NOMO-1 treated with dmso at 0.1 percent for 144 hours (cell line): Measurements from ENCODE around the gene ECEL1.

Experiments
- DNase-seq: peaks from one replicate; lab custom pipeline; 2025; ENCODE audit not compliant: unreplicated experiment; lab: John Stamatoyannopoulos, UW

ECEL1 gene

DNA sequence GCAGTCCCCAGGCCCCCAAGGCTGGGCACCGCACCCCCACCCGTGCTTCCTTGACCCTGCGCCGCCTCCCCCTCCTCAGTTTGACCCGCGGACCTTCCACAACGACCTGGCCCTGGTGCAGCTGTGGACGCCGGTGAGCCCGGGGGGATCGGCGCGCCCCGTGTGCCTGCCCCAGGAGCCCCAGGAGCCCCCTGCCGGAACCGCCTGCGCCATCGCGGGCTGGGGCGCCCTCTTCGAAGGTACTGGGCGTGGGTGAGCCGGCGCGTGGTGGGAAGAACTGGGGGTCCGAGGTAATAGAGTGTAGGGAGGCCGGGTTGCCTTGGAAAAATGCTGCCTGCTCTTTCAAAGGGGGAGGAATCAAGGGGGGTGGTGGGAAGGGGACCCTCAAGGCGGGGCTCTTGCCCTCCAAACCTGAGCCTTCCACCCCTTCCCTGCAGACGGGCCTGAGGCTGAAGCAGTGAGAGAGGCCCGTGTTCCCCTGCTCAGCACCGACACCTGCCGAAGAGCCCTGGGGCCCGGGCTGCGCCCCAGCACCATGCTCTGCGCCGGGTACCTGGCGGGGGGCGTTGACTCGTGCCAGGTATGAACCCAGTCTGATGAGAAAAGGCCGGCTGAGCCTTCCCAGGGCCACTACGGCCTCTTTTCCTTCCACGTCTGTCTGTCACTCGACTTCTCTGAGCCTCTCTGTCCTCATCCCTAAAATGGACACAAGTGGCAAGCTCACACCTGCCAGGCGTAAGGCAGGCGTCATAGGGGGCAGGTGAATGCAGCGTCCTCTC is 35.2 kb upstream of the ECEL1 start:
- DNase-seq = no peak

- DNase-seq = no peak
Measured at GRCh38 chr2:232521959-232522622, 34.5 kb upstream of the ECEL1 start.

GRCh38 chr2:232521098-232521497 is 33.5 kb upstream of the ECEL1 start:
- DNase-seq = no peak

DNA sequence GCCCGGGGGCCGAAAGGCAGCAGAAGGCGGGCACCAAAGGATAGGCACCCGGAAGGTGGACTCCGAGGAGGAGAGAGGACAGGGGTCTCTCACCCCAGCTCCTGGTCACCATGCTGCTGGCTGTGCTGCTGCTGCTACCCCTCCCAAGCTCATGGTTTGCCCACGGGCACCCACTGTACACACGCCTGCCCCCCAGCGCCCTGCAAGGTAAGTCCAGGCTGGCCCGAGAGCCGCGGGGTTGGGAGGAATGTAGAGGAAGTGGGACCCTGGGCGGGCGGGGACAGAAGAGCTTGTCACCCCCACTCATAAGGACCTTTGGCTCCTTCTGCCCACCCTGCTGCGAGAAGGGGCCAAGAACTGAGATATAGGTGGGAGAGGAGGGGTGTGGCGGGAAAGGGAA is 32.9 kb upstream of the ECEL1 start:
- DNase-seq = no peak

GRCh38 chr2:232519581-232520438 is 32.2 kb upstream of the ECEL1 start, which contains the start of gene PRSS56:
Gene PRSS56, plus strand, starts transcription at chr2:232520388. Its CDS starts 211 bp downstream, at chr2:232520599.
- no peak for DNase-seq

- DNase-seq = no peak
Measured at GRCh38 chr2:232518844-232519243, 31.2 kb upstream of the ECEL1 start.

GRCh38 chr2:232516551-232516950 is 28.9 kb upstream of the ECEL1 start:
- DNase-seq = no peak

- no peak for DNase-seq
Measured at GRCh38 chr2:232515639-232516038, 28.0 kb upstream of the ECEL1 start.

- DNase-seq = no peak
Measured at GRCh38 chr2:232513353-232513752, 25.7 kb upstream of the ECEL1 start.

GRCh38 chr2:232512602-232513001 is 25.0 kb upstream of the ECEL1 start:
- no peak for DNase-seq

DNA sequence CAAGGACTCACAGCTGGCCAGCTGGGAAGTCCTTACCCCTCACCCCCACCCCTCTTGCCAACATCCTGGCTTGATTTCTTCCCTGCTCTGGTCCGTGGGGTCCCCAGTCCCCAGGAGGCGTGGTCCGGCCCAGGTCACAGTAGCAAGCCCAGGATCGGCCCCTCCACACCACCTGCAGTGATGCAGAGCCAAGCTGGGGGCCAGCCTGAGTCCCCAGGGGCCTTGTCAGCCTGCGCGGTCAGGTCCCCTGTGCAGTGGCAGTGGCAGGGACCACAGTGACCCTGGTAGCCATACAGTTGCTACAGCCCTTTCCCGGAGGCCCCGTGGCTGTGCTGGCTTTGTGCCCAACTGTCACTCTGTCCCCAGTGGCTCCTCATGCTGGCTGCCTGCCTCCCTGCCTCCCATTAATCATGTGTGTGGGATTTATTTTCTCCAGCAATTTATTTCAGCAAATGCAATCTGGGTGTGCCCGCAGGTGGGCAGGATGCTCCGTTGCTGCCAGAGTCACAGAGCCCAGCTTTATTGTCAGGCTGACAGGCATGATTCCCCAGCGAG is 23.8 kb upstream of the ECEL1 start:
- no peak for DNase-seq

DNA sequence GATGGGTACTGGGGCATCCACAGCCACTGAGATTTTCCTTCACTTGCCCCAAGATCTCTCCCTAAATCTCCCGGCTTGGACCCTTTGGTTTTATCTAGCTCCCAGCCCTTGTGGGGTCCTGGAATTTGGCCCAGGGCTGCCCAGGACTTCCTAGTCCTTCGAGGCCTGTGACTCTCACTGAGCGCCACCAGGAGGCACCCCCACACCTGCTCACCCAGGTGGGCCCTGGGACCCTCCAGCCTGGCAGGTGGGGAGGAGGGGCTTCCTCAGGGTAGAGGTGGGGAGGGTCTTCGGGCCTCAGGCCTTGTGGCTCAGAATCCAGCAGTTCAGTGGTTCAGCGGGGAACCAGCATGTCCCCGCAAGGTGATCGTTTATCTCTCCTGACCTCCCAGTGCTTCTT is 20.6 kb upstream of the ECEL1 start:
- no peak for DNase-seq

GRCh38 chr2:232506709-232507108 is 19.1 kb upstream of the ECEL1 start:
- no peak for DNase-seq

DNA sequence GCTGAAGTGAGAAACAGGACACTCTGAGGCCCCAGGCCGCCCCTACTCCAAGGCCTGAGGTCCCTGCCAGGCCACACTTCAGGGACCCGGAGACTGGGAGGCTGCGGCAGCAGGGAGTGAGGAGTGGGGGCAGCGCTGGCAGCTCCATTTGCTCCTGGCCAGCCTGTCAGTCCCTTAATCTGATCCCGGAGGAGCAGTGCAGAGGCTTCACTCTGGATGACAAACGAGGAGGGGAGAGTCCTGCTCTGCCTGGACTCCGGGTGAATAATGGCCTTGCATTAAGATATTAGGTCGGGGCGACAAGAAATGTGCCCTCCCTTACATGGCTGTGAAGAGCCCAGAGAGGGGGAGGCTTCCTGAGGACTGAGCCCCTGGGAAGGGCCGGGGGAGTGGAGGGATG is 18.2 kb upstream of the ECEL1 start:
- no peak for DNase-seq

- no peak for DNase-seq
Measured at GRCh38 chr2:232504438-232504837, 16.8 kb upstream of the ECEL1 start.

GRCh38 chr2:232503809-232504323 is 16.2 kb upstream of the ECEL1 start:
- no peak for DNase-seq

- no peak for DNase-seq
Measured at GRCh38 chr2:232502911-232503808, 15.5 kb upstream of the ECEL1 start.

- no peak for DNase-seq
Measured at GRCh38 chr2:232502511-232502910, 14.9 kb upstream of the ECEL1 start.

DNA sequence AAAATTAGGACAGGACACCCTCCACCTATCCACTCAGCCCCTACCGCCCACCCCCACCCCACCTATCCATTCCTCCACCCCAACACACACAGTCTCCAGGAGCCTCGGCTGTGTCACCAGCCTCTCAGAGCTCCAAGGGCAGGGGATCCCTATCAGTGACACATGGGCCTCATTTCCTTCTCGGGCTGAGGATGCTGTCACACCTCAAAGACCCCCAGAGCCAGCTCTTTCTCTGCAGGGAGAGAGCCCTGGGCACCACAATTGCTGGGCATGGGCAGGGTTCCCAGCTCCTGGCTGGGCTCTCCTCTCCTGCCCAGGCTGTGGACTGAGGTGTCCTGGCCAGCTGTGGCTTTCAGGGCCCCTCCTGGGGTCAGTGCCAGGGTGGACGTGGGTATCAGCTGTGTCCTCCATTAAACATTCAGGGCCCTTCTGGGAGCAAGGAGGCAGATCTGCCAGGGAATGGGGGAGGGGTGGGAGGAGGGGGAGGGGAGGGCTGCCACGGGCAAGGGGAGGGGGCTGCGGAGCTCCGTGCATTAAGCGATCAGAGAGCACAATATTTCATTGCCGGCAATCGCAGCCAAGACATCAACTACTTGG is 14.3 kb upstream of the ECEL1 start:
- DNase-seq = no peak

DNA sequence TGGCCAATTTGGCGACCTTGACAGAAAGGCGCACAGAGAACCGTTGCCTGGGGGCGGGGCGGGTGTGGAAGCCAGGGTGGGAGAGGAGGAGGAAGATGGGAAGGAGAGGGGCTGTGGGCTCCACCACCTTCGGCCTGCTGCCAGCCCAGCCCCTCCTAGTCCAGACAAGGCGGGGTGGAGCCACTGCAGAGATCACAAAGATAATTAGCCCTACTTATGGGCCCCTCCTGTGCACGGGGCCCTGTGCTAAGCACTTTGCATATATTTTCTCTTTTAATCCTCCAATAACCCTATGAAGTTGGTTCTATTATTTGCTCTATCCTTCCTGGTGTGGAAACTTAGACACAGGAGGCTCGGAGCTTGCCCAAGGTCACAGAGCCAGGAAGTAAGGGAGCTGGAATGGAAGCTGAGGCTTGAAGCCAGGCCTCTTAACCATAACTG is 13.7 kb upstream of the ECEL1 start:
- no peak for DNase-seq
